H9 (cell line): ENCODE measurements around the gene TAS2R42. TPM values are rescaled to one million over a fixed set of nuclear protein-coding genes. Genes with fewer than 3 reads are reported as not detected.

ENCODE experiments used
- DNase-seq: peaks from one replicate; pipeline ENCODE4 v3.0.0-alpha.2; 2017
- H2AFZ ChIP-seq: one replicate; pipeline ENCODE4 v1.6.1; 2013; ENCODE audit warnings: mild to moderate bottlenecking, low read length, control low read depth, moderate library complexity
- H2AK5ac ChIP-seq: 2 replicates; pipeline ENCODE4 v1.6.1; 2013; ENCODE audit warnings: low read length, control low read depth, mixed read lengths; ENCODE audit not compliant: insufficient read length
- H2BK120ac ChIP-seq: one replicate; pipeline ENCODE4 v1.6.1; 2013; ENCODE audit warnings: low read depth, mild to moderate bottlenecking, low read length, control low read depth, inconsistent platforms; ENCODE audit not compliant: poor library complexity, severe bottlenecking
- H2BK12ac ChIP-seq: 2 replicates; pipeline ENCODE4 v1.6.1; 2013; ENCODE audit warnings: low read length, control low read depth, mixed read lengths, low read depth; ENCODE audit not compliant: insufficient read length
- H2BK15ac ChIP-seq: 2 replicates; pipeline ENCODE4 v1.6.1; 2013; ENCODE audit warnings: low read depth, low read length, control low read depth
- H2BK20ac ChIP-seq: one replicate; pipeline ENCODE4 v1.6.1; 2013; ENCODE audit warnings: low read depth, mild to moderate bottlenecking, low read length, control low read depth, inconsistent platforms; ENCODE audit not compliant: poor library complexity, severe bottlenecking
- H2BK5ac ChIP-seq: 2 replicates; pipeline ENCODE4 v1.6.1; 2013; ENCODE audit warnings: low read length, control low read depth, mixed read lengths; ENCODE audit not compliant: insufficient read length
- H3K14ac ChIP-seq: 2 replicates; pipeline ENCODE4 v1.6.1; 2013; ENCODE audit warnings: low read length, control low read depth; ENCODE audit not compliant: insufficient read depth
- H3K18ac ChIP-seq: 2 replicates; pipeline ENCODE4 v1.6.1; 2013; ENCODE audit warnings: low read depth, mild to moderate bottlenecking, mixed read lengths, low read length, control low read depth; ENCODE audit not compliant: insufficient read length
- H3K23ac ChIP-seq: 2 replicates; pipeline ENCODE4 v1.6.1; 2013; ENCODE audit warnings: low read length, control low read depth, mixed read lengths, low read depth; ENCODE audit not compliant: insufficient read length
- H3K23me2 ChIP-seq: 2 replicates; pipeline ENCODE4 v1.6.1; 2013; ENCODE audit warnings: low read depth, mild to moderate bottlenecking, mixed read lengths, low read length, control low read depth; ENCODE audit not compliant: insufficient read length, poor library complexity, severe bottlenecking
- H3K27ac ChIP-seq: 2 replicates; pipeline ENCODE4 v1.5.1; 2013; ENCODE audit warnings: low read length, control low read depth, mixed read lengths, low read depth; ENCODE audit not compliant: insufficient read length
- H3K27me3 ChIP-seq: 2 replicates; pipeline ENCODE4 v1.6.1; 2013; ENCODE audit warnings: low read length, control low read depth, inconsistent platforms; ENCODE audit not compliant: insufficient read depth
- H3K4ac ChIP-seq: 2 replicates; pipeline ENCODE4 v1.6.1; 2013; ENCODE audit warnings: low read depth, mild to moderate bottlenecking, control low read depth, inconsistent platforms, low read length, moderate library complexity
- H3K4me1 ChIP-seq: 2 replicates; pipeline ENCODE4 v1.6.1; 2013; ENCODE audit warnings: low read length, control low read depth, inconsistent platforms; ENCODE audit not compliant: insufficient read depth
- H3K4me2 ChIP-seq: 2 replicates; pipeline ENCODE4 v1.6.1; 2013; ENCODE audit warnings: low read length, control low read depth, mixed read lengths; ENCODE audit not compliant: insufficient read length, insufficient read depth
- H3K56ac ChIP-seq: 2 replicates; pipeline ENCODE4 v1.6.1; 2013; ENCODE audit warnings: low read depth, mild to moderate bottlenecking, mixed read lengths, low read length, control low read depth; ENCODE audit not compliant: insufficient read length
- H3K79me1 ChIP-seq: 2 replicates; pipeline ENCODE4 v1.6.1; 2013; ENCODE audit warnings: low read depth, mild to moderate bottlenecking, moderate library complexity, low read length, control low read depth, inconsistent platforms; ENCODE audit not compliant: insufficient read depth, poor library complexity, severe bottlenecking
- H3K79me2 ChIP-seq: 2 replicates; pipeline ENCODE4 v1.6.1; 2013; ENCODE audit warnings: low read length, control low read depth, inconsistent platforms; ENCODE audit not compliant: insufficient read depth
- H3K9ac ChIP-seq: 2 replicates; pipeline ENCODE4 v1.6.1; 2013; ENCODE audit warnings: low read length, control low read depth, mixed read lengths; ENCODE audit not compliant: insufficient read length; ENCODE audit errors: extremely low read depth
- H3K9me3 ChIP-seq: one replicate; pipeline ENCODE4 v1.6.1; 2013; ENCODE audit warnings: low read depth, low read length, inconsistent platforms; ENCODE audit not compliant: control insufficient read depth
- H3T11ph ChIP-seq: one replicate; pipeline ENCODE4 v1.6.1; 2013; ENCODE audit warnings: mild to moderate bottlenecking, low read length, control low read depth, inconsistent platforms
- H4K20me1 ChIP-seq: one replicate; pipeline ENCODE4 v1.6.1; 2013; ENCODE audit not compliant: control insufficient read depth, insufficient read length, insufficient read depth
- H4K5ac ChIP-seq: 2 replicates; pipeline ENCODE4 v1.6.1; 2013; ENCODE audit warnings: low read depth, mild to moderate bottlenecking, mixed read lengths, low read length, control low read depth; ENCODE audit not compliant: insufficient read length
- H4K8ac ChIP-seq: replicated peaks from 2 replicates; pipeline ENCODE4 v1.6.1; 2013; ENCODE audit warnings: low read length, control low read depth, mixed read lengths, low read depth; ENCODE audit not compliant: insufficient read length
- H4K91ac ChIP-seq: 2 replicates; pipeline ENCODE4 v1.6.1; 2013; ENCODE audit warnings: low read depth, mild to moderate bottlenecking, moderate library complexity, mixed read lengths, low read length, control low read depth; ENCODE audit not compliant: insufficient read length
- H3K27ac Mint-ChIP-seq, 3 experiments: 2 replicates in 2 of 3; 3 replicates in 1 of 3; pipeline ENCODE4 v1.8.0; 2020 to 2021; ENCODE audit warnings: mixed read lengths in 3 of 3, mild to moderate bottlenecking in 1 of 3, moderate library complexity in 1 of 3
- H3K27me3 Mint-ChIP-seq: 2 replicates; pipeline ENCODE4 v1.8.0; 2021; ENCODE audit warnings: low read depth, mild to moderate bottlenecking, moderate library complexity, mixed read lengths
- H3K36me3 Mint-ChIP-seq, 3 experiments: 2 replicates in 2 of 3; 3 replicates in 1 of 3; pipeline ENCODE4 v1.8.0; 2020 to 2021; ENCODE audit warnings: low read depth in 3 of 3, mixed read lengths in 3 of 3; ENCODE audit not compliant: insufficient read depth in 1 of 3
- H3K4me1 Mint-ChIP-seq, 2 experiments: 2 replicates each; pipeline ENCODE4 v1.8.0; 2020; ENCODE audit warnings: mixed read lengths in 2 of 2
- H3K4me3 Mint-ChIP-seq, 2 experiments: 2 replicates in 1 of 2; 3 replicates in 1 of 2; pipeline ENCODE4 v1.8.0; 2020 to 2021; ENCODE audit warnings: mild to moderate bottlenecking in 2 of 2, mixed read lengths in 2 of 2, moderate library complexity in 1 of 2
- H3K9me3 Mint-ChIP-seq, 2 experiments: 2 replicates in 1 of 2; 3 replicates in 1 of 2; pipeline ENCODE4 v1.8.0; 2020; ENCODE audit warnings: mild to moderate bottlenecking in 2 of 2, mixed read lengths in 2 of 2, moderate library complexity in 1 of 2
- CTCF ChIP-seq: fragments of 200-600 bp; sonication (generic); conservative IDR thresholded peaks from 3 replicates; pipeline ENCODE4 v1.8.0; 2021; ENCODE audit warnings: antibody characterized with exemption, mild to moderate bottlenecking
- WGBS: extraction: QIAGEN DNeasy Blood & Tissue Kit; methylation state at CpG from one replicate; pipeline ENCODE4 v1.1.7; 2013; ENCODE audit warnings: missing lambda C conversion rate, low lambda C conversion rate, mixed read lengths; ENCODE audit not compliant: insufficient read length; ENCODE audit errors: extremely low coverage; 5-methylcytosine and 5-hydroxymethylcytosine counted together
- total RNA-seq: library from RNA; stranded (reverse); gene quantifications from 2 replicates; pipeline ENCODE4 v1.2.1, GENCODE V29; 2021

The TAS2R42 gene
- total RNA-seq, 1 experiment from 2014 or later = not detected

GRCh38 chr12:11136075-11136474, 50.7 kb downstream of the TAS2R42 start:
- no peaks in the 10 kb centered on the region for H3K4me1 Mint-ChIP-seq
- Histone ChIP-seq H3K9me3 (no peaks in the 10 kb centered on the region), H2AFZ (no peak overlapping the region), H3K9ac (no peak overlapping the region), H3K79me1 (peaks cover 2% of the 10 kb centered on the region), H3K4ac (no peak overlapping the region), H4K20me1 (no peaks in the 10 kb centered on the region), H3K79me2 (peaks cover 4% of the 10 kb centered on the region; the same call in 1 of the 2 replicates), H4K5ac (no peak overlapping the region), H2BK12ac (no peak overlapping the region), H3K4me1 (no peaks in the 10 kb centered on the region), H3K27ac (no peak overlapping the region), H3K27me3 (no peaks in the 10 kb centered on the region), H2AK5ac (no peak overlapping the region), H2BK120ac (no peak overlapping the region), H4K91ac (no peak overlapping the region), H4K8ac (no peak overlapping the region), H3K56ac (no peak overlapping the region), H2BK5ac (no peak overlapping the region), H3K18ac (no peak overlapping the region), H2BK15ac (no peak overlapping the region), H3K23ac (no peak overlapping the region), H3K14ac (no peak overlapping the region), H3K23me2 (no peaks in the 10 kb centered on the region), H2BK20ac (no peak overlapping the region), H3T11ph (no peak overlapping the region), H3K4me2 (no peak overlapping the region)
- no peaks in the 10 kb centered on the region for H3K27me3 Mint-ChIP-seq
- H3K27ac Mint-ChIP-seq = no peak overlapping the region
- H3K9me3 Mint-ChIP-seq = no peaks in the 10 kb centered on the region; a peak in 1 of 5 replicates
- TF ChIP-seq CTCF = no peak
- WGBS = no CpG with 5 or more reads among the region's 2 CpGs
- no peak for DNase-seq
- H3K4me3 Mint-ChIP-seq = no peak overlapping the region
- peaks cover 8 to 10% (median 8%) of the 10 kb centered on the region in 3 experiments; a peak in 5 of 7 replicates for H3K36me3 Mint-ChIP-seq

Other genes with a start within 250 kb of the TAS2R42 start
- gene TAS2R14, start 247.7 kb downstream of the TAS2R42 start, total RNA-seq = 1.9 and 2.1 TPM in 2 replicates
- gene TAS2R50, start 200.0 kb downstream of the TAS2R42 start, total RNA-seq = 0.66 and 0.77 TPM in 2 replicates
- 0.88 and 1.3 TPM in 2 replicates for gene TAS2R20, start 188.6 kb downstream of the TAS2R42 start, total RNA-seq
- gene TAS2R19, start 164.3 kb downstream of the TAS2R42 start, total RNA-seq = 1.7 and 2.6 TPM in 2 replicates
- 1.7 and 2.3 TPM in 2 replicates for gene TAS2R31, start 155.5 kb downstream of the TAS2R42 start, total RNA-seq
- 0.88 and 1.2 TPM in 2 replicates for gene TAS2R46, start 124.6 kb downstream of the TAS2R42 start, total RNA-seq
- gene TAS2R43, start 94.6 kb downstream of the TAS2R42 start, total RNA-seq = 0.48 and 0.59 TPM in 2 replicates
- gene TAS2R30, start 52.3 kb downstream of the TAS2R42 start, total RNA-seq = 1.5 and 2.0 TPM in 2 replicates
- 12.2 and 12.7 TPM in 2 replicates for gene SMIM10L1, start 15.7 kb downstream of the TAS2R42 start, total RNA-seq
- 1.5 and 1.6 TPM in 2 replicates for gene PRB3, start 82.8 kb upstream of the TAS2R42 start, total RNA-seq
- gene PRB4, start 123.5 kb upstream of the TAS2R42 start, total RNA-seq = not detected in 2 replicates
- gene PRB2, start 208.6 kb upstream of the TAS2R42 start, total RNA-seq = not detected in 2 replicates